GM10847 (cell line): Measurements from ENCODE around the gene DCAF8L2.

ENCODE experiments used
- POLR2A ChIP-seq: IDR thresholded peaks from 2 replicates; pipeline ENCODE4 v1.6.1; 2011; ENCODE audit not compliant: insufficient read length; ENCODE audit errors: extremely low read depth

The DCAF8L2 gene

DNA sequence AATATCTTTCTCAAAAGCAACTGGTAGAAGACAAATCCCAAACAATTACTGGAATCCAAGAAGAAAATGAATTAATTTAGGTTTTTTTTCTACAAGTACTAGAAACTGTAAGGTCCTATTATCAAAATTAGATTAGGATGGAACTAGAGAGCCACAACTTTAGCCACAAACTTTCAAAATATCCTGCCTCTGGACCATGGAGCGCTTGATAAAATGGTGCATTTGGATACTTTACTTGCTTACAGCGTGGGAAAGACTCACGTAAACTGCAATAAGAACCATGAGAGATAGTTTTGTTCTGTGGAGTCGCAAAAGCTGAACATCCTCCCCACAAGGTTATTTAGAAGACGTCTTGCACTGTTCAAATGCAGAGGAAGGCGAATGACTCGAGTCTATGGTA is at the start of gene DCAF8L2:
Gene DCAF8L2, plus strand, starts transcription at position 301 of the 400 bp plus-strand sequence. CDS start 156,552 bp downstream, outside the sequence.
- no peak for TF ChIP-seq POLR2A

DNA sequence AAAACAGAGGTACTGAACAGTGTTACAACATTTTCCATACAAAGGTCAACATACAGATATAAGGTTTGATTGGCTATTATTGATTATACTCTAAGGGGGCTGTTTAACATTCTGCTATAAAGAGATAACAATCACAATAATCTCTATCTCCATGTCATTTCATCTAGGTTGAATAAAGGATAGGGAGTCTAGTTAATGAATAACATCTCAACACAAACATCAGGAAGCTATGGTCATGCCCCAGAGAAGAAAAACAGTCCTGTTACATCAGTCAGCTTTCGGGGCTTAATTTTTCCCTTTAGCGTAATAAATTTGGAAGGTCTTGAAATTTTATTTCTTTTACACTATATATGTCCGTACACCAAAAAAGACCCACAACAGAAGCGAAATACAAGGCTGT is 41.5 kb upstream of the DCAF8L2 start:
- no peak for TF ChIP-seq POLR2A

DNA sequence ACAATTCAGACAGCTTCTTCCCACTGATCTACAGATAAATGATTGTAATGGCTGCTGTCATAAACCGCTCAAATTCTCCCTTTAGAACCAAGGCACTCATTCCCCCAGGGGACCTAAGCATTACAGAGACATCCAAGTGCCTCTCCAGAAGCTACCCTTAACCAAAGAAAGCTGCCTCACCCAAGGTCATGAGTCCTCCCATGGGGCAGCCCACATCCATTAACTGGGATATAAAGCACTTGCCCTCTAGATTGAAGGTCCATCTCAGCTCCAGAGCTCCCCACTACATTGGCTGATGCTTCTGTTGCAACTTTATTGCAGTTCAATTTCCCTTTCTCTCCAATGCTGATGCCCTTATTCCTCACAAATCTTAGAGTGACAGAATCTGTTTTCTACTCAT is 40.5 kb upstream of the DCAF8L2 start:
- TF ChIP-seq POLR2A = no peak

DNA sequence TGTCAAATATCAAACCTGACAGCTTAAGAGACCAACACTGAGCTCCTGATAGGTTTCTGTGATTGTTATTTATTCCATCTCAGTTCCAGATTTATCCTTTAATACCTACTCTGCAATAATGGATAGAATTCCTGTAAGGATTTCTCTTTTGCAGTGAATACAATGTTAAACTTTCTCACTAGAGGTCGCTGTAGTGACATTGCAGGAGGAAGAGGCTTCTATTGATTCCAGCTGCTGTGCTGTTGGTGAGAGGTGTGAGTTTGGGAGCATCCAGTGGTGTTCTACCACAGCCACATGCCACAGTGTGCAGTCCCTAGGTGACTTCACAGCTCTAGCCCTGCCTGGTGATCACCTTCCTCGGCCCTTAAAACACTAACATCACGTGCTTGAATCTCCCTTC is 34.6 kb upstream of the DCAF8L2 start:
- no peak for TF ChIP-seq POLR2A

DNA sequence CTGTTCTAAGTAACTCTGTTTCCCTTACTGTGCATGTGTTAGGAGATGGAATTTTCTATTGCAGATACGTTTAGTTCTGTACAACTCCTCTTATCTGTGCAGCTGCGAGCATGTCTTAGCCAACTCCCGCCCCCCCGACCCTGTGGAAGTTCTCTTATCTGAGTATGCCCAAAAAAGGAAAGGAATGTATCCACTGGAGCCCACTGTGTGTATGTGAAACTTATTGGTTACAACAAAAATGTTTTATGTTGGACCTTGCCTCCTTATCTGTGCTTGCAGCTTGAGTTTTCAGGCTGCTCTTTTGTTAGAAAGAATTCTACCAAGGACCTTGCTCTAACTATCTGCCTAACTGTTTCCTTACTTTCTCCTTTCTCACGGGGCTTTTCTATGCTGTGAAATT is 24.2 kb upstream of the DCAF8L2 start:
- TF ChIP-seq POLR2A = no peak

DNA sequence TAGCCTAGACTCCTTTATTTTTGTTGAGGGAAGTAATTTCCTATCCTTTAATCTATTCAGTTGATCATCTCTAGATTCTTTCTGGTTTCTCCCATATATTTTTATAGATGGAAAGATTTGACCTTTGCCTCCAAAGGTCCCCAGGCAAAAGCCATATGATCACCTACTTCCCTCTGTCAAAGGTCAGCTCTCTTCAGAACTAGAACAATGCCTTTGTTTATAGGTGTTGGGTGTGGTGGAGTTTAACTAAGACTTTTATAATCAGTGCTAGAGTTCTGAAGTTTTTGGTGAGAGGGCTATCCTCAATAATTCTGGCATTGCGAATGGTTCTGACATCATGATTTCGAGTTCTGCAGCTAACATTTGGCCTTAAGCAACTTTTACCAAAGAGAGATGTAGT is 19.0 kb upstream of the DCAF8L2 start:
- TF ChIP-seq POLR2A = no peak

DNA sequence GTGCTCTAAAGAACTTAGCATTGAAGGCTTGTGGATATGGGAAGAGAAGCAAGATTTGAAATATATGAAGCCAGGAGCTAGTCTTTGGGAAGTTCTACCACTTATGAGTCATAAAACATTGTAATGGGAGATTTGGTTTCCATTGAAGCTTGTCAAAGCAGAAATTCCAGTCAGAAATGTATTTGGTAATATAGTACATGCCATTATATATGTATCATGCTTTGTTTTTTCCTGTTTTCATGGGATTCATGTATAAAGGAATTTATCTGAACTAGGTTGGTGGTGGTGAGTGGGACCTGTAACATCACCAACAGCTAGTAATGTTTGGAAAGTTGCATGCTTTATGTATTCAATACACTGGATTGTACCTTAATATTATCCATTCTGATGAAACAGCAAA is 14.6 kb upstream of the DCAF8L2 start:
- TF ChIP-seq POLR2A = no peak

- no peak for TF ChIP-seq POLR2A
Measured at GRCh38 chrX:27583976-27584375, 6.2 kb upstream of the DCAF8L2 start.

DNA sequence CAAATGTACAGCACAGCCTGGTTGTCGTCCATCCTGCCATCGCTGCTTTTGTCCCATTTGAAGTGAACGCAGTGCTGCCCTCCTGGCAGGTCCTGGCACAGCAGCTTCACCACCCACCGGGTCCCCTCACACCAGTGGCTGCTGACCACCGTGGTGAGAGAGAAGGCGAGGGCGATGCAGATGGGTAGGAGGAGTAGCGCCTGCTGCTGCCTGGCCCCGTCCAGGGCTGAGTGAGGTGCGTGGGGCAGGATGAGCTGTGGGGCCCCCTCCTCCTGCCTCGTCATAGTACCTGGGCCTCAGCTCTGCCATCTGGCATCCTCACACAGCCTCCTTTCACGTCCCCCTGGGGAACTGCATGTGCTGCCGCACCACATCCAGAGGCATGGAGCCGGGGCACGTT is 1.8 kb downstream of the DCAF8L2 start:
- no peak for TF ChIP-seq POLR2A

DNA sequence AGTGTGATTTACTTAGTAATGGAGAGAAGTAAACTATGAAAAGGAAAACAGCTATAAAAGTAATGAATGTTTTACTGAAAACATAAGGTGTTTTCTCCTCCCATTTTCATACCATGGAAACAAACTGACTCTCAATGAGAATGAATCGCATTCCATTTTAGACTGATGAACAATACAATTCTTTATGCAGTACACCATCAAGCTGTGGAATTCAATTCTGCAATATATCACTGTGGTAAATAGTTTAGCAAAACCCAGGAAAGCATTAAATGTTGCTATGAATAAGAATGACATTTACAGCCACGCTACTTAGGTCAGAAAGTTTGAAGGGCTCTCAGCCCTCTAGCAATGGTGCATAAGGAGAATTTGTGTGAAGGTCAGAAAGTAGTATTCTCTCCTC is 7.4 kb downstream of the DCAF8L2 start:
- no peak for TF ChIP-seq POLR2A

- TF ChIP-seq POLR2A = no peak
Measured at GRCh38 chrX:27598312-27598711, 8.2 kb downstream of the DCAF8L2 start.

DNA sequence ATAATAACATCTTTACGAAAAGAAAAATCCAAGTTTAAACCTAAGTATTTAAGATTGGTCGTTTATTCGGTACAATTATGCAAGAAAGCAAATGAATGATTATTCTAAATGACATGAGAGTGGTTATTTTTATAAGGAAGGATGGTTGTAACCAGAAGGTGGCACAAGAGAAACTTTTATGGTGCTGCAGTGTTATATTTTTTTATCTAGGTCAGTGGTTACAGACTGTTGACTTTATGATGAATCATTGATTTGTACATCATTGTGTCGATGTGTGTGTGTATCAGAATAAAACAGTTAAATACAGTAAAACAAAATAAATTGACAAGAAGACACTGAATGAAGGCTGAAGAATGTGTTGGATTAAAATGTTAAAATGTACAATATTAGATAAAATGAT is 9.8 kb downstream of the DCAF8L2 start:
- TF ChIP-seq POLR2A = no peak

DNA sequence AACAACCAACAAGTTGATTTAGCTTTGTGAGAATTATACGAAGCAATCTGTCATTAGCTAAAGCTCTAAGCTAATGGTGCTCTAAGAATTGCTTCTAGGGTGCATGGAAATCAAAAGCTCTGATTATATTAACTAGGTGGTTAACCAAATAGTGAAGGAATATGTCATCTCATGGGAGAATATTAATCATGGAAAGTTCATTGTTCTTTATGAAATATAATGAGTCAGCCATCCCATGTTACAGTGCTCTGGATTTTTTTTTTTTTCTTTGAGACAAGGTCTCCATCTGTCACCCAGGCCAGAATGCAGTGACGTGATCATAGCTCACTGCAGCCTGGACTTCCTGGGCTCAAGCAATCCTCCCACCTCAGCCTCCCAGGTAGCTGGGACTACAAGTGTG is 10.5 kb downstream of the DCAF8L2 start:
- no peak for TF ChIP-seq POLR2A

DNA sequence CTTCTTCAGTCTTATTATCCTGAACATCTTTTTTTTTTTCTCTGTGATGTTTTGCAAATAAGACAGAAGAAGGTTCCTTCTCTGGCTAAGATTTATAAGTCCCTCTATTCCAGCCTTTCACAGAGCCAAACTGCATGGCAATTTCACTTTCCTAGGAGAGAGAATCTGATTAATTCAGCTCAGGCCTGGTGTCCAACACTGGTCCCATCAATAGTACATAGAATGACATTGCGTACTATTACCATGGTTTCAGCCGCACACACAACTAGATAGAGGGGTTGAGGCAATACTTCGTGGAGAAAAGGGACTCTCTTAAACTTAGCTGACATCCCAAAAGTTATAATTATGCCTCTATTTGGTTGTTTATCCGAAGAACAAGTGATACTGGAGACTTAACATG is 18.5 kb downstream of the DCAF8L2 start:
- no peak for TF ChIP-seq POLR2A

- TF ChIP-seq POLR2A = no peak
Measured at GRCh38 chrX:27619459-27619858, 29.3 kb downstream of the DCAF8L2 start.

- no peak for TF ChIP-seq POLR2A
Measured at GRCh38 chrX:27619975-27620374, 29.8 kb downstream of the DCAF8L2 start.

GRCh38 chrX:27622883-27623282 is 32.7 kb downstream of the DCAF8L2 start:
- no peak for TF ChIP-seq POLR2A

- TF ChIP-seq POLR2A = no peak
Measured at GRCh38 chrX:27626066-27626465, 35.9 kb downstream of the DCAF8L2 start.
